Rectal smooth muscle tissue (tissue), 1 donor: ENCODE data around the gene PACRG.

ENCODE experiments used
- H3K27ac ChIP-seq: one replicate; pipeline ENCODE4 v1.7.0; 2013; ENCODE audit warnings: low read depth, low read length, inconsistent platforms
- H3K27me3 ChIP-seq: one replicate; pipeline ENCODE4 v1.7.0; 2013; ENCODE audit warnings: low read length; ENCODE audit not compliant: control insufficient read depth, insufficient read depth
- H3K36me3 ChIP-seq: one replicate; pipeline ENCODE4 v1.7.0; 2013; ENCODE audit warnings: low read length; ENCODE audit not compliant: control insufficient read depth, insufficient read depth
- H3K4me1 ChIP-seq: one replicate; pipeline ENCODE4 v1.7.0; 2013; ENCODE audit warnings: low read length; ENCODE audit not compliant: control insufficient read depth, insufficient read depth
- H3K4me3 ChIP-seq: one replicate; pipeline ENCODE4 v1.7.0; 2013; ENCODE audit warnings: low read length
- H3K9ac ChIP-seq: one replicate; pipeline ENCODE4 v1.7.0; 2013; ENCODE audit warnings: low read length

The PACRG gene

GRCh38 chr6:163290545-163291274 lies 562.9 kb downstream of the PACRG start:
- Histone ChIP-seq H3K36me3 (no peaks in the 10 kb centered on the region), H3K9ac (no peak overlapping the region), H3K4me3 (no peak overlapping the region), H3K4me1 (no peaks in the 10 kb centered on the region), H3K27ac (no peak overlapping the region), H3K27me3 (no peaks in the 10 kb centered on the region)

- H3K4me3 ChIP-seq: no peak overlapping the region
- H3K36me3 ChIP-seq: no peaks in the 10 kb centered on the region
- H3K9ac ChIP-seq: no peak overlapping the region
- no peak overlapping the region for H3K27ac ChIP-seq
- no peaks in the 10 kb centered on the region for H3K4me1 ChIP-seq
- no peaks in the 10 kb centered on the region for H3K27me3 ChIP-seq
These were observed 563.8 kb downstream of the PACRG start for GRCh38 chr6:163291622-163292021.

- no peaks in the 10 kb centered on the region for H3K36me3 ChIP-seq
- H3K27me3 ChIP-seq: no peaks in the 10 kb centered on the region
- no peaks in the 10 kb centered on the region for H3K4me1 ChIP-seq
- H3K4me3 ChIP-seq: no peak overlapping the region
- no peak overlapping the region for H3K27ac ChIP-seq
- H3K9ac ChIP-seq: no peak overlapping the region
These were observed 565.5 kb downstream of the PACRG start for GRCh38 chr6:163293286-163293685.

- Histone ChIP-seq H3K36me3 (no peaks in the 10 kb centered on the region), H3K9ac (no peak overlapping the region), H3K27ac (no peak overlapping the region), H3K4me3 (no peak overlapping the region), H3K27me3 (no peaks in the 10 kb centered on the region), H3K4me1 (no peaks in the 10 kb centered on the region)
These were observed 567.0 kb downstream of the PACRG start for GRCh38 chr6:163294734-163295133.

GRCh38 chr6:163296835-163297519 lies 569.2 kb downstream of the PACRG start:
- Histone ChIP-seq H3K9ac (no peak overlapping the region), H3K27me3 (no peaks in the 10 kb centered on the region), H3K4me3 (no peak overlapping the region), H3K36me3 (no peaks in the 10 kb centered on the region), H3K4me1 (no peaks in the 10 kb centered on the region), H3K27ac (no peak overlapping the region)

GRCh38 chr6:163298079-163298830 lies 570.5 kb downstream of the PACRG start:
- Histone ChIP-seq H3K4me1 (no peaks in the 10 kb centered on the region), H3K36me3 (no peaks in the 10 kb centered on the region), H3K9ac (no peak overlapping the region), H3K4me3 (no peak overlapping the region), H3K27me3 (no peaks in the 10 kb centered on the region), H3K27ac (no peak overlapping the region)

GRCh38 chr6:163300838-163301237 lies 573.1 kb downstream of the PACRG start:
- no peaks in the 10 kb centered on the region for H3K36me3 ChIP-seq
- H3K27me3 ChIP-seq: no peaks in the 10 kb centered on the region
- H3K27ac ChIP-seq: no peak overlapping the region
- no peaks in the 10 kb centered on the region for H3K4me1 ChIP-seq
- no peak overlapping the region for H3K9ac ChIP-seq
- H3K4me3 ChIP-seq: no peak overlapping the region

- Histone ChIP-seq H3K27ac (no peak overlapping the region), H3K9ac (no peak overlapping the region), H3K27me3 (no peaks in the 10 kb centered on the region), H3K4me3 (no peak overlapping the region), H3K36me3 (no peaks in the 10 kb centered on the region), H3K4me1 (no peaks in the 10 kb centered on the region)
These were observed 574.2 kb downstream of the PACRG start for GRCh38 chr6:163301726-163302635.

- no peak overlapping the region for H3K9ac ChIP-seq
- H3K4me1 ChIP-seq: no peaks in the 10 kb centered on the region
- no peak overlapping the region for H3K4me3 ChIP-seq
- no peaks in the 10 kb centered on the region for H3K27me3 ChIP-seq
- H3K27ac ChIP-seq: no peak overlapping the region
- no peaks in the 10 kb centered on the region for H3K36me3 ChIP-seq
These were observed 575.0 kb downstream of the PACRG start for GRCh38 chr6:163302747-163303146.

GRCh38 chr6:163306000-163306399 lies 578.2 kb downstream of the PACRG start:
- H3K4me1 ChIP-seq: no peaks in the 10 kb centered on the region
- H3K9ac ChIP-seq: no peak overlapping the region
- no peaks in the 10 kb centered on the region for H3K27me3 ChIP-seq
- no peaks in the 10 kb centered on the region for H3K36me3 ChIP-seq
- no peak overlapping the region for H3K27ac ChIP-seq
- H3K4me3 ChIP-seq: no peak overlapping the region

GRCh38 chr6:163308629-163309440 lies 581.1 kb downstream of the PACRG start:
- Histone ChIP-seq H3K4me3 (no peak overlapping the region), H3K27me3 (no peaks in the 10 kb centered on the region), H3K36me3 (no peaks in the 10 kb centered on the region), H3K4me1 (no peaks in the 10 kb centered on the region), H3K9ac (no peak overlapping the region), H3K27ac (no peak overlapping the region)
